Vagina (tissue), 2 donors: ENCODE data around the gene TTC1. TPM values are rescaled to one million over a fixed set of nuclear protein-coding genes. Genes with fewer than 3 reads are reported as not detected.
"Not testable (repeated sequence)": the region's sequence is repeated elsewhere in the genome, so short reads cannot be mapped to it uniquely, and the experiment has no call there.

Experiments used
- DNase-seq, 2 donors: peaks; one replicate each; pipeline ENCODE4 v3.0.0-alpha.2; 2017; ENCODE audit errors: extremely low spot score in 2 of 2
- H3K27ac ChIP-seq: fragments of 200-600 bp; sonication (generic); one replicate; pipeline ENCODE4 v1.5.1; 2019
- H3K27me3 ChIP-seq: fragments of 200-600 bp; sonication (generic); one replicate; pipeline ENCODE4 v1.5.1; 2019
- H3K36me3 ChIP-seq, 2 donors: fragments of 200-600 bp; sonication (generic); one replicate each; pipeline ENCODE4 v1.5.1; 2017 to 2019
- H3K4me1 ChIP-seq: fragments of 200-600 bp; sonication (generic); one replicate; pipeline ENCODE4 v1.5.1; 2019
- H3K4me3 ChIP-seq, 2 donors: fragments of 200-600 bp; sonication (generic); 1 replicate in 1 of 2; 2 replicates in 1 of 2; pipeline ENCODE4 v1.5.1; 2016 to 2019
- H3K9me3 ChIP-seq: fragments of 200-600 bp; sonication (generic); one replicate; pipeline ENCODE4 v1.5.1; 2019
- POLR2A ChIP-seq, 2 donors: fragments of 450-650 bp; IDR thresholded peaks; one replicate each; pipeline ENCODE4 v1.6.1; 2017; ENCODE audit warnings: antibody characterized with exemption in 2 of 2, mild to moderate bottlenecking in 2 of 2, moderate library complexity in 2 of 2
- POLR2AphosphoS5 ChIP-seq, 2 donors: sonication (generic); formaldehyde crosslinking; IDR thresholded peaks; one replicate each; pipeline ENCODE4 v1.9.0; 2017; ENCODE audit warnings: antibody characterized with exemption in 2 of 2, mild to moderate bottlenecking in 2 of 2, low read depth in 1 of 2; ENCODE audit not compliant: insufficient read depth in 1 of 2
- intact Hi-C: fragments of 100-400 bp; cut with DNase I; formaldehyde crosslinking; loops from one replicate; pipeline ENCODE4 v1.15.1; 2023
- total RNA-seq: library from RNA; depleted of rRNA; stranded (reverse); fragments of >200 nt; gene quantifications from one replicate; pipeline ENCODE4 v1.2.3, GENCODE V29; 2016
- TF ChIP-seq, protein P1 (sequence below), 3 experiments: fragments of 450-650 bp in 2 of 3; fragments of 200-600 bp in 1 of 3; sonication (generic) in 1 of 3; IDR thresholded peaks; one replicate each; pipeline ENCODE4 v1.5.1; 2017 to 2019; ENCODE audit warnings: antibody characterized with exemption in 3 of 3, mild to moderate bottlenecking in 2 of 3, moderate library complexity in 2 of 3

The TTC1 gene
- total RNA-seq, 1 donor from 2014 or later, result 29.7 TPM

- Histone ChIP-seq H3K36me3 (peaks cover 0 to 31% of the 10 kb centered on the region in 2 donors), H3K27ac (no peak overlapping the region), H3K4me3 (no peak overlapping the region), H3K4me1 (no peaks in the 10 kb centered on the region), H3K27me3 (no peaks in the 10 kb centered on the region), H3K9me3 (no peaks in the 10 kb centered on the region)
- no peak for DNase-seq
- TF ChIP-seq POLR2A (IDR thresholded peaks at IDR 0.05) (no peak), POLR2AphosphoS5 (IDR thresholded peaks at IDR 0.05; ENCODE audit: insufficient read depth in 1 of 2, low read depth in 1 of 2) (no peak)
- TF ChIP-seq, protein P1, sequence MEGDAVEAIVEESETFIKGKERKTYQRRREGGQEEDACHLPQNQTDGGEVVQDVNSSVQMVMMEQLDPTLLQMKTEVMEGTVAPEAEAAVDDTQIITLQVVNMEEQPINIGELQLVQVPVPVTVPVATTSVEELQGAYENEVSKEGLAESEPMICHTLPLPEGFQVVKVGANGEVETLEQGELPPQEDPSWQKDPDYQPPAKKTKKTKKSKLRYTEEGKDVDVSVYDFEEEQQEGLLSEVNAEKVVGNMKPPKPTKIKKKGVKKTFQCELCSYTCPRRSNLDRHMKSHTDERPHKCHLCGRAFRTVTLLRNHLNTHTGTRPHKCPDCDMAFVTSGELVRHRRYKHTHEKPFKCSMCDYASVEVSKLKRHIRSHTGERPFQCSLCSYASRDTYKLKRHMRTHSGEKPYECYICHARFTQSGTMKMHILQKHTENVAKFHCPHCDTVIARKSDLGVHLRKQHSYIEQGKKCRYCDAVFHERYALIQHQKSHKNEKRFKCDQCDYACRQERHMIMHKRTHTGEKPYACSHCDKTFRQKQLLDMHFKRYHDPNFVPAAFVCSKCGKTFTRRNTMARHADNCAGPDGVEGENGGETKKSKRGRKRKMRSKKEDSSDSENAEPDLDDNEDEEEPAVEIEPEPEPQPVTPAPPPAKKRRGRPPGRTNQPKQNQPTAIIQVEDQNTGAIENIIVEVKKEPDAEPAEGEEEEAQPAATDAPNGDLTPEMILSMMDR (IDR thresholded peaks at IDR 0.05), result no peak
- intact Hi-C loops, result no loop called here
Measured at GRCh38 chr5:160057256-160057655, 48.3 kb downstream of the TTC1 start.

- Histone ChIP-seq H3K9me3 (no peaks in the 10 kb centered on the region), H3K27me3 (no peaks in the 10 kb centered on the region), H3K36me3 (peaks cover 0 to 31% of the 10 kb centered on the region in 2 donors), H3K27ac (no peak overlapping the region), H3K4me1 (peaks cover 14% of the 10 kb centered on the region), H3K4me3 (no peak overlapping the region)
- DNase-seq, result no peak
- TF ChIP-seq POLR2AphosphoS5 (IDR thresholded peaks at IDR 0.05; ENCODE audit: insufficient read depth in 1 of 2, low read depth in 1 of 2), result no peak
- TF ChIP-seq POLR2A (IDR thresholded peaks at IDR 0.05), result no peak
- TF ChIP-seq, protein P1 (IDR thresholded peaks at IDR 0.05), result no peak
- intact Hi-C loops, result no loop called here
Measured at GRCh38 chr5:160060001-160060400, 51.1 kb downstream of the TTC1 start.

DNA sequence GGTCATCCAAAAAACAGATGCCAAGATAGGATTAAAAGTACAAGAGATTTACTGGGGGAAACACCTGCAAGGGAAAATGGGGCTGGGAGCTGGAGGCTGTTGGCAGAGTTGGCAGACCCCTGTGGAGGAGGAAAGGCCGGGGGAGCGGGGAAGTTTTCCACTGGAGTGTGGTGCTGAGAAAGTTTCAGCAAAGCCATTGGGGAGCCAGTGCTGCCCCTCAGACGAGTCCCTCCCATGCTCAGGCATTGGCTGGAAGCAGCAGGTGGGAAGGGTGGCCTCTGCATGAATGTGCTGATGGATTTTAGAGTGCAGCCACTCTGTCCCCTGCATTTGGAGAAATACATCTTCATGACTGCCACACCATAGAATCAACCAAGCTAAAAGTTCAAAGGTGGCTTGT is 52.8 kb downstream of the TTC1 start:
- peaks cover 14% of the 10 kb centered on the region for H3K4me1 ChIP-seq
- TF ChIP-seq, protein P1 (IDR thresholded peaks at IDR 0.05), result no peak
- TF ChIP-seq POLR2AphosphoS5 (IDR thresholded peaks at IDR 0.05; ENCODE audit: insufficient read depth in 1 of 2, low read depth in 1 of 2), result no peak
- no peak for TF ChIP-seq POLR2A (IDR thresholded peaks at IDR 0.05)
- H3K36me3 ChIP-seq, result peaks cover 0 to 16% of the 10 kb centered on the region in 2 donors
- no peak overlapping the region for H3K4me3 ChIP-seq
- no peak for DNase-seq
- no peak overlapping the region for H3K27ac ChIP-seq
- H3K27me3 ChIP-seq, result no peaks in the 10 kb centered on the region
- intact Hi-C loops, result no loop called here
- no peaks in the 10 kb centered on the region for H3K9me3 ChIP-seq

GRCh38 chr5:160064417-160064810 is 55.5 kb downstream of the TTC1 start:
- DNase-seq, result no peak
- H3K27ac ChIP-seq, result peak overlapping the region; percentile 22
- H3K27me3 ChIP-seq, result no peaks in the 10 kb centered on the region
- H3K4me1 ChIP-seq, result peaks cover 14% of the 10 kb centered on the region
- no peaks in the 10 kb centered on the region for H3K9me3 ChIP-seq
- no peak overlapping the region for H3K4me3 ChIP-seq
- intact Hi-C loops, result no loop called here
- TF ChIP-seq POLR2AphosphoS5 (IDR thresholded peaks at IDR 0.05; ENCODE audit: insufficient read depth in 1 of 2, low read depth in 1 of 2) (no peak), POLR2A (IDR thresholded peaks at IDR 0.05) (no peak)
- TF ChIP-seq, protein P1 (IDR thresholded peaks at IDR 0.05), result no peak
- peaks cover 0 to 8% of the 10 kb centered on the region in 2 donors for H3K36me3 ChIP-seq

- peaks cover 14% of the 10 kb centered on the region for H3K4me1 ChIP-seq
- peaks cover 0 to 8% of the 10 kb centered on the region in 2 donors for H3K36me3 ChIP-seq
- H3K9me3 ChIP-seq, result no peaks in the 10 kb centered on the region
- H3K27ac ChIP-seq, result peak overlapping the region; percentile 22
- H3K4me3 ChIP-seq, result no peak overlapping the region
- H3K27me3 ChIP-seq, result no peaks in the 10 kb centered on the region
- TF ChIP-seq, protein P1 (IDR thresholded peaks at IDR 0.05), result no peak
- peak in 1 of 2 donors; percentile 76 for TF ChIP-seq POLR2AphosphoS5 (IDR thresholded peaks at IDR 0.05; ENCODE audit: insufficient read depth in 1 of 2, low read depth in 1 of 2)
- no peak for TF ChIP-seq POLR2A (IDR thresholded peaks at IDR 0.05)
- DNase-seq, result no peak
- intact Hi-C loops, result no loop called here
Measured at GRCh38 chr5:160064995-160065614, 56.2 kb downstream of the TTC1 start.

DNA sequence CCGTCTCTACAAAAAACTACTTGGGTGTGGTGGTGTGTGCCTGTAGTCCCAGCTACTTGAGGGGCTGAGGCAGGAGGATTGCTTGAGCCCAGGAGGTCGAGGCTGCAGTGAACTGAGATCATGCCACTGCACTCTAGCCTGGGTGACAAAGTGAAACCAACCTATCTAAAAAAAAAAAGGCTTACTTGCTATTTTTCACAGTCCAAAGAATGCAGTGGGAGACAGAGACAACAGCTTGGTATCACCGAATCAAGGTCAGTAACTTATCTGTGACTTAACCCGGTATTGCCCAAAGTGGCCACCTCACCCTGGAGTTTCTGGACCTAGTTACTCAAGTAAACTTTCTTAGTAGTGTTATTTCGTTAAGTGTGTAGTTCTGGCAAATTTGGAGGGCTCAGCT is 60.2 kb downstream of the TTC1 start:
- H3K36me3 ChIP-seq, intact Hi-C loops, H3K9me3 ChIP-seq, H3K27me3 ChIP-seq, DNase-seq, H3K4me3 ChIP-seq, H3K27ac ChIP-seq: not testable (repeated sequence)
- peaks cover 13% of the 10 kb centered on the region for H3K4me1 ChIP-seq
